ENCODE data around the gene ZBTB7C.

DNA sequence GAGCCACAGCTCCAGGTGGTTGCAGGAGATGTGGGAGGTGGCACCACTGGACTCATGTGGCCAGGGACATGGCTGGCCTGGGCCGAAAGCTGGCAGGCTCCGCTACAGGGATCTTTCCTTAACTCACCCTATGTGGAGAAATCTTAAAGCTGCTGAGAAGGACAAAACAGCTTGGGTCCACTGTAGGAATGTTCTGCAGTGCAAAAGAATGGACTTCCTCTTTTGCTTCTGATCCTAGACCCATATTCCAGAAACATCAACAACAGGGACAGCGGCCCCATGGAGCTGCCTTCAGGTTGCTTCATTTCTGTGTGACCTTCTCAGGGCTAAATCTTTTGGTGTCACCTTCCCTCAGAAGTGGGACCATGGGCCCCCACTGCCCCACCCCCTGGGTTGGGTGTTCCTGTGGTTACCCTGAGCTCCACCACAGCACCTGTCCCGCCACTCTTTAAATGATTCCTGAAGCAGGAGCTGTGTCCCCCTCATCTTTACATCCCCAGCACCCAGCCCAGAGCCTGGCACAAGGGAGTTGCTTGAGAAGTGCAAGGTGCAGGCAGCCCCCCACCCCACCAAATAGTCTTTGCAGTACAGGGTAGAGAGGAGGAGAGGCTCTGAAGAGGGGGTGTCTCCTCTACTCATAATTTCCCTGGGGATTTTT is 205.8 kb downstream of the ZBTB7C start:
- TF ChIP-seq CTCF (IDR thresholded peaks at IDR 0.05) (no peak), EZH2phosphoT487 (IDR thresholded peaks at IDR 0.05) (no peak)
